Endometrial microvascular endothelial cells (primary cell): ENCODE data around the gene SLC9A9. TPM values are rescaled to one million over a fixed set of nuclear protein-coding genes. Genes with fewer than 3 reads are reported as not detected.

Experiments used
- in situ Hi-C: cut with HindIII; loops from 2 replicates; pipeline ENCODE4 v1.10.0; 2017; ENCODE audit warnings: low sequenced_read_pairs, low pct_unique_long_range_greater_than_20kb; ENCODE audit errors: inconsistent ontology term
- total RNA-seq: library from RNA; depleted of rRNA; stranded (reverse); fragments of >200 nt; gene quantifications from one replicate; pipeline ENCODE4 v1.2.3, GENCODE V29; 2015; ENCODE audit errors: inconsistent ontology term

The SLC9A9 gene
- total RNA-seq, 1 donor from 2014 or later, result 2.3 TPM

GRCh38 chr3:143775459-143775858, 72.8 kb downstream of the SLC9A9 start:
- in situ Hi-C loops, result no loop called here

- in situ Hi-C loops, result no loop called here
Measured at GRCh38 chr3:143771939-143772338, 76.3 kb downstream of the SLC9A9 start.

- in situ Hi-C loops, result no loop called here
Measured at GRCh38 chr3:143771258-143771657, 77.0 kb downstream of the SLC9A9 start.

GRCh38 chr3:143770391-143770790, 77.9 kb downstream of the SLC9A9 start:
- in situ Hi-C loops, result no loop called here

GRCh38 chr3:143769616-143770015, 78.7 kb downstream of the SLC9A9 start:
- in situ Hi-C loops, result no loop called here

- in situ Hi-C loops, result no loop called here
Measured at GRCh38 chr3:143764840-143765239, 83.4 kb downstream of the SLC9A9 start.

- in situ Hi-C loops, result no loop called here
Measured at GRCh38 chr3:143763564-143764162, 84.6 kb downstream of the SLC9A9 start.

- in situ Hi-C loops, result no loop called here
Measured at GRCh38 chr3:143757691-143758090, 90.6 kb downstream of the SLC9A9 start.

GRCh38 chr3:143755978-143756377, 92.3 kb downstream of the SLC9A9 start:
- in situ Hi-C loops, result no loop called here

- in situ Hi-C loops, result no loop called here
Measured at GRCh38 chr3:143754090-143754489, 94.2 kb downstream of the SLC9A9 start.

GRCh38 chr3:143753456-143753855, 94.8 kb downstream of the SLC9A9 start:
- in situ Hi-C loops, result no loop called here

GRCh38 chr3:143753006-143753405, 95.3 kb downstream of the SLC9A9 start:
- in situ Hi-C loops, result no loop called here

- in situ Hi-C loops, result no loop called here
Measured at GRCh38 chr3:143751643-143752178, 96.6 kb downstream of the SLC9A9 start.

GRCh38 chr3:143750841-143751240, 97.4 kb downstream of the SLC9A9 start:
- in situ Hi-C loops, result no loop called here

GRCh38 chr3:143749926-143750325, 98.3 kb downstream of the SLC9A9 start:
- in situ Hi-C loops, result no loop called here

- in situ Hi-C loops, result no loop called here
Measured at GRCh38 chr3:143737065-143737464, 111.2 kb downstream of the SLC9A9 start.

- in situ Hi-C loops, result no loop called here
Measured at GRCh38 chr3:143736205-143736997, 111.9 kb downstream of the SLC9A9 start.

- in situ Hi-C loops, result no loop called here
Measured at GRCh38 chr3:143731776-143732175, 116.5 kb downstream of the SLC9A9 start.

- in situ Hi-C loops, result no loop called here
Measured at GRCh38 chr3:143731320-143731719, 116.9 kb downstream of the SLC9A9 start.

GRCh38 chr3:143727391-143727790, 120.9 kb downstream of the SLC9A9 start:
- in situ Hi-C loops, result no loop called here
